Measurements from ENCODE around the gene KCNC1.

The KCNC1 gene

DNA sequence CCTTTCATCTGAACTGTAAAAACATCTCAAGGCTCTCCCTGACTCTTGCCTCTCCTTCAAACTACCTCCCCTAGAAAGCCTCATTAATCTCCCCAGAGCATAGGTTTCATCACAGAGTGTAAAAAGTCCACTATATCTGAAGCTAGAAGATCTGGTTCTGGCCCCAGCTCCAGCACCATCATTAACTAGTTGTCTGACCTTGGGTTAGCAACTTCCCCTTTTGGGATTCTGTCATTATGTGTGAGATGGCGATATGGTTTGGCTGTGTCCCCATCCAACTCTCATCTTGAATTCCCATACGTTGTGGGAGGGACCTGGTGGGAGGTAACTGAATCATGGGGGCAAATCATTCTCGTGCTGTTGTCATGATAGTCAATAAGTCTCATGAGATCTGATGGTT lies 97.3 kb downstream of the KCNC1 start:
- TF ChIP-seq, protein P1, sequence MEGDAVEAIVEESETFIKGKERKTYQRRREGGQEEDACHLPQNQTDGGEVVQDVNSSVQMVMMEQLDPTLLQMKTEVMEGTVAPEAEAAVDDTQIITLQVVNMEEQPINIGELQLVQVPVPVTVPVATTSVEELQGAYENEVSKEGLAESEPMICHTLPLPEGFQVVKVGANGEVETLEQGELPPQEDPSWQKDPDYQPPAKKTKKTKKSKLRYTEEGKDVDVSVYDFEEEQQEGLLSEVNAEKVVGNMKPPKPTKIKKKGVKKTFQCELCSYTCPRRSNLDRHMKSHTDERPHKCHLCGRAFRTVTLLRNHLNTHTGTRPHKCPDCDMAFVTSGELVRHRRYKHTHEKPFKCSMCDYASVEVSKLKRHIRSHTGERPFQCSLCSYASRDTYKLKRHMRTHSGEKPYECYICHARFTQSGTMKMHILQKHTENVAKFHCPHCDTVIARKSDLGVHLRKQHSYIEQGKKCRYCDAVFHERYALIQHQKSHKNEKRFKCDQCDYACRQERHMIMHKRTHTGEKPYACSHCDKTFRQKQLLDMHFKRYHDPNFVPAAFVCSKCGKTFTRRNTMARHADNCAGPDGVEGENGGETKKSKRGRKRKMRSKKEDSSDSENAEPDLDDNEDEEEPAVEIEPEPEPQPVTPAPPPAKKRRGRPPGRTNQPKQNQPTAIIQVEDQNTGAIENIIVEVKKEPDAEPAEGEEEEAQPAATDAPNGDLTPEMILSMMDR (conservative IDR thresholded peaks at IDR 0.05; ENCODE audit: control insufficient read depth, insufficient read depth, low read depth, low read length): no peak
- no peak overlapping the region for H3K4me3 ChIP-seq (ENCODE audit: control insufficient read depth, low read depth, low read length)
- no peak for DNase-seq (ENCODE audit: low read depth)

All from fibroblast of mammary gland (primary cell).